Motor neuron (in vitro differentiated cells): ENCODE measurements around the gene PRKN. TPM values are rescaled to one million over a fixed set of nuclear protein-coding genes. Genes with fewer than 3 reads are reported as not detected.
A peak's percentile ranks its signal among the peaks of the same experiment; 100 is the strongest.

Experiments used
- ATAC-seq, 8 experiments: fragments of 200-7000 bp; cut with Tn5 transposase; replicated peaks in 6 of 8; 2 replicates each; pipeline ENCODE4 v1.8.0; 2021; ENCODE audit warnings: mild to moderate bottlenecking in 8 of 8, moderate library complexity in 8 of 8
- H3K27ac ChIP-seq, 2 donors: fragments of 250-450 bp; sonication (Bioruptor Pico); 2 replicates each; pipeline ENCODE4 v1.9.0; 2021; ENCODE audit warnings: antibody characterized with exemption in 2 of 2, mild to moderate bottlenecking in 2 of 2, moderate library complexity in 1 of 2
- H3K4me1 ChIP-seq, 2 donors: fragments of 250-450 bp; sonication (Bioruptor Pico); replicated peaks in 1 of 2; 2 replicates each; pipeline ENCODE4 v1.6.1; 2021; ENCODE audit warnings: antibody characterized with exemption in 2 of 2, mild to moderate bottlenecking in 2 of 2, moderate library complexity in 1 of 2
- H3K4me3 ChIP-seq, 5 donors: fragments of 250-450 bp; sonication (Bioruptor Pico); 2 replicates each; pipeline ENCODE4 v1.9.0; 2021; ENCODE audit warnings: antibody characterized with exemption in 5 of 5, mild to moderate bottlenecking in 5 of 5, moderate library complexity in 4 of 5
- WGBS, 10 experiments: fragments of 450-650 bp; shearing (Covaris generic); methylation state at CpG; one replicate each; pipeline ENCODE4 v1.0.0; 2022; 5-methylcytosine and 5-hydroxymethylcytosine counted together
- in situ Hi-C, 9 experiments: fragments of 400-800 bp; cut with MboI; loops; one replicate each; pipeline ENCODE4 v1.15.0; 2021; ENCODE audit warnings: low sequenced_read_pairs in 9 of 9, low pct_unique_long_range_greater_than_20kb in 2 of 9; ENCODE audit not compliant: unreplicated experiment in 9 of 9
- total RNA-seq, 8 experiments: library from RNA; unstranded; fragments of 300-600 nt; gene quantifications; 2 replicates each; pipeline versions ENCODE4 v1.2.3 to v1.2.4, GENCODE V29; 2022

Gene PRKN
- total RNA-seq, 8 experiments from 2014 or later = 0.71 to 8.1 (median 2.9) TPM

DNA sequence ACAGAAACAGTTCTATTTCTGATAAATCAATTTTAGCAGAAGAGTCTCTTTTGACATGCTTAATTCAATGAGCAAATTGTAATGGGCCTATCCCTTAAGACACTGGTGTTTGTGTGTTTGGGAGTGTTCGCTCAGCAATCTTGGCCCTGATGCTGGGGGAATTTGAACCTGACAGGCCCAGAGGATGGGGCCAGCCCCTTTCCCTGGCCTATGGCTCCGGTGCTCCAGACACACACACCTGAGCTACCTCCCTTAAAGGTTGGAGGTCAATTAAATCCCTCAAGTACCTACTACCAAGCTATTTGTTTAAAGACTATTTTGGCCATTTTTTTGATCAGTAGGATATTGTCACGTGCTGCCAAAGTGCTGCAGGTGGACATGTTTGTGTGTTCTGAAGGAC is 549.3 kb downstream of the PRKN start:
- Histone ChIP-seq H3K4me1 (peaks cover 14 to 17% of the 10 kb centered on the region in 2 donors), H3K27ac (no peak overlapping the region), H3K4me3 (no peak overlapping the region)
- ATAC-seq = peak in 2 of 8 experiments; percentile 2 to 11
- in situ Hi-C loops = no loop called here
- 0 to 100% (median 100%) methylated on average over 1 to 2 of the region's 3 CpGs; no CpG with 5 or more reads in 1 of the 10 experiments for WGBS, 10 experiments

GRCh38 chr6:162177746-162178145 is 549.8 kb downstream of the PRKN start:
- in situ Hi-C loops = no loop called here
- WGBS, 10 experiments = 0 to 43% (median 14%) methylated on average over 1 to 4 of the region's 4 CpGs; no CpG with 5 or more reads in 3 of the 10 experiments
- peak in 5 of 8 experiments; percentile 97 to 99 (median 98) for ATAC-seq
- Histone ChIP-seq H3K4me3 (no peak overlapping the region), H3K27ac (no peak overlapping the region), H3K4me1 (peaks cover 14 to 17% of the 10 kb centered on the region in 2 donors)

- H3K4me1 ChIP-seq = peaks cover 10 to 17% of the 10 kb centered on the region in 2 donors
- no peak for ATAC-seq
- 33 to 100% (median 93%) methylated on average over 1 of the region's 1 CpG; no CpG with 5 or more reads in 2 of the 10 experiments for WGBS, 10 experiments
- H3K4me3 ChIP-seq = no peak overlapping the region
- H3K27ac ChIP-seq = no peak overlapping the region
- in situ Hi-C loops = no loop called here
Measured at GRCh38 chr6:162173466-162173865, 554.1 kb downstream of the PRKN start.

DNA sequence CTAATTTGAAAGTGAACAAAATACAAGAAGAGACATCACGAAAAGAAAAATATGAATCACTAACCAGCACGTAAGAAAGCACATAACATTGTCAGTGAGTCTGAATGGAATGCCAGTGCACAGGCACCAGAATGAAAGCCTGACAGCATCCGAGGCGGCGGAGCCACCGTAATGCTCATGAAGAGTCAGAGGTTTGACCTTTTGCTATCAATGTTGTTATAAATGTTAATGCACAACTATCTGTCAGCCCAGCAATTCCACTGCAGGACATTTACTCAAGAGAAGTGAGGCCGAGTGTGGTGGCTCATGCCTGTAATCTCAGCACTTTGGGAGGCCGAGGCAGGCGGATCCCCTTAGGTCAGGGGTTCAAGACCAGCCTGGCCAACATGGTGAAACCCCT is 562.1 kb downstream of the PRKN start:
- Histone ChIP-seq H3K4me3 (no peak overlapping the region), H3K27ac (no peak overlapping the region), H3K4me1 (peaks cover 4 to 19% of the 10 kb centered on the region in 2 donors)
- in situ Hi-C loops = no loop called here
- peak in 1 of 8 experiments; percentile 30 for ATAC-seq
- 67 to 95% (median 78%) methylated on average over 1 to 9 of the region's 9 CpGs; no CpG with 5 or more reads in 3 of the 10 experiments for WGBS, 10 experiments

DNA sequence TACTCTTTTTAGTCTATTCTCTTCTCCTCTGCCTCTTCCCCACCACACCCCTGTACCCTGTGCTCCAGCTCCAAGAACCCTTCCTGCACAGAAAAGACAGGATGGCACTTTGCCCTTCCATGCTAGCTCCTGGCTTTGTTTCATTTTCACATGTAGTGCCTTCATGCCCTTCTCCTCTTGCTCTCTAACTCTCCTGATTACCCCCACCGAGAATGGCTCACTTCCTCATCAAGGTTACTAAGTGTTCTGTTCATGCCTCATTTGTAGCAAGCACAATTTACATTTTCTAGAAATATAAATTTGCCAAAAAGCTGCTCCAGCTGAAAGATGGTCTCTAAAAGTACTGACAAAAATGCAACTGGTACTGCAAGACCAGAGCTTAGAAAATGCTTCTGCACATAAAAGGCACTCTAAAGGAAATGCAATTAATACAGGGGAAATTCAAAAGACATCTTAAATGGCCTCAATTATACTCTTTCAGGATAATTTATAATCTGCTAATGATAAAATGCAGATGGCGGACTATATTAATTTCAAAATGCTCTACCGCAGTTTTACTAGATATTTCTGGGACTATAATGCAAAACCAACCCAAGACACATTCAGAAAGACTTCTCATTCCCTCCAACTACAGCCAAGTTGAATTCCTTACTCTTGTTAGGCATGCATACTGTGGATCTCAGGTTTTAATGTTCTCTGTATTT is 570.2 kb downstream of the PRKN start:
- in situ Hi-C loops = no loop called here
- 0 to 88% (median 50%) methylated on average over 1 to 3 of the region's 3 CpGs; no CpG with 5 or more reads in 1 of the 10 experiments for WGBS, 10 experiments
- ATAC-seq = peak in 1 of 8 experiments; percentile 16
- Histone ChIP-seq H3K27ac (peak overlapping the region in 1 of 2 donors; percentile 41), H3K4me1 (peaks cover 0 to 7% of the 10 kb centered on the region in 2 donors), H3K4me3 (no peak overlapping the region)

- peaks cover 0 to 9% of the 10 kb centered on the region in 2 donors for H3K4me1 ChIP-seq
- in situ Hi-C loops = no loop called here
- WGBS, 10 experiments = 21 to 100% (median 68%) methylated on average over 1 to 2 of the region's 2 CpGs; no CpG with 5 or more reads in 2 of the 10 experiments
- no peak overlapping the region for H3K27ac ChIP-seq
- H3K4me3 ChIP-seq = no peak overlapping the region
- ATAC-seq = no peak
Measured at GRCh38 chr6:162156146-162156545, 571.4 kb downstream of the PRKN start.

- Histone ChIP-seq H3K27ac (no peak overlapping the region), H3K4me1 (peaks cover 7 to 21% of the 10 kb centered on the region in 2 donors), H3K4me3 (no peak overlapping the region)
- ATAC-seq = no peak
- in situ Hi-C loops = no loop called here
Measured at GRCh38 chr6:162154930-162155329, 572.6 kb downstream of the PRKN start.

DNA sequence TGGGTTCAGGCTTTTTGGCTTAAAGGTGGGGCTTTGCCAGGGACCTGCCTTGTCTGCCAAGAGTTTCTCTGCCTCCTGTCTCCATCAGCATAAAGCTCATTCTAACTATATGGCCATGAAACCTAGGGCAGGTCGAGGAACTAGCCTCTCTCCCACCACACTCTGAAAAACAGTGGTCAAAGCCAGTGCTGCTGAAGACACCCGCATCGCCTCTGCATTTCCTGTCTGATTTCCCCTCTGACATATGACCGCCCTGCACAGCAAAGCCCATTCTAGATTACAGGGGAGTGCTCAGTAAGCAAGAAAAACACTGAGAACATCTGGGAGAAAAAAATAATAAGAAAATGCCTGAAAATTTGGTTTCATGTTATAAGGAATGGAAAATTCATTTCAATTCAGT is 573.6 kb downstream of the PRKN start:
- Histone ChIP-seq H3K27ac (no peak overlapping the region), H3K4me3 (no peak overlapping the region), H3K4me1 (peaks cover 7 to 22% of the 10 kb centered on the region in 2 donors)
- ATAC-seq = no peak
- in situ Hi-C loops = no loop called here
- 67 to 100% (median 83%) methylated on average over 1 to 4 of the region's 4 CpGs; no CpG with 5 or more reads in 3 of the 10 experiments for WGBS, 10 experiments

DNA sequence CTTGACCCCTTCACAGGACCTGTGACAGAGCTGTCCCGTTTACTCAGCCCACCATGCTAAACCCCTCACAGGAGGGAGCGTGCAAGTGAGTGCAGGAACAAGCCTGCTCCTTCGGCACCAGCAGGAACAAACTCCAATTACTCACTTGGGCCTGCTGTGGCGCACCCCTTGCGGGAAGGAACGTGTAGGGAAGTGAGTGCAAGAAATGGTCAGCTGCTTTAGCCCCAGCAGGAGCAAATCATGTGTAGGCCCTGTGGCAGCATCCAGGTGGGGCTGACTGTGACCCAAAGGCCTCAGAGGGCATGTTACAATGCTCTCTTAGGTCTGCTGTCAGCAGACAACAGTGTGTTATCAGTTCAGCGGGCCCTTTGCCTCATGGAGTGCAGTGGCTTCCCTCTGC is 574.4 kb downstream of the PRKN start:
- ATAC-seq = no peak
- 29 to 100% (median 90%) methylated on average over 1 to 6 of the region's 7 CpGs; no CpG with 5 or more reads in 6 of the 10 experiments for WGBS, 10 experiments
- Histone ChIP-seq H3K4me1 (peaks cover 7 to 22% of the 10 kb centered on the region in 2 donors), H3K4me3 (no peak overlapping the region), H3K27ac (no peak overlapping the region)
- in situ Hi-C loops = no loop called here

DNA sequence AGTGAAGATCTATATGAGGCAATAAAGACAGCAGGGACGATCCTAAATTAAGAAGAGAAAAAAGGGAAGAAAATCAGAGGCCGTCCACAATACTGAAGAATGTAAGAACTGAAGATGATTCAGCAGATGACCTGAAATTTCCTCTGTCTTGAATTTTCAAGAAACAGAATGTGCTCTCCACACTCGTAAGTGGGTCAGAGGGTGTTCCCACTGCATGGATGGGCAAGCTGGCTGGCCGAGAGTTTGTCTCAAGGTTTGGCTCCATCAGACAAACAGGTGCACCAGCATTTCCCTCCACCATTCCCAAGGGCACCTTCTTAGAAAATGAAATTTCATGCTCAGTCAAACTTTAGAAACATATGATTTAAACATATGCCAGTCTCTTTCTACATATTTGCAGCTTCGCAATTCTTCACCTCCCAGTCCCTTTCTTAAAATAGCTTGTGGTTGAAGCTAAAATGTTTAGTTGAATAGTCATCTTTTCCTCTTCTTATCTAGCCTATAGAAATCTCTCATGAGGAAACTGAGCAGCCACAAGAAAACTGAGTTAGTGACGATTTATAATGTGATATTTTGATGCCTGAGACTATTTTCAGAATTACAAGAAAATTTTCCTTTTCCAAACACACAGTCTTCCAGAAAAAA is 576.4 kb downstream of the PRKN start:
- peaks cover 7 to 16% of the 10 kb centered on the region in 2 donors for H3K4me1 ChIP-seq
- H3K27ac ChIP-seq = no peak overlapping the region
- ATAC-seq = no peak
- in situ Hi-C loops = no loop called here
- H3K4me3 ChIP-seq = no peak overlapping the region
- 10 to 100% (median 64%) methylated on average over 1 to 5 of the region's 6 CpGs for WGBS, 10 experiments

- Histone ChIP-seq H3K4me1 (peaks cover 7 to 16% of the 10 kb centered on the region in 2 donors), H3K27ac (no peak overlapping the region), H3K4me3 (no peak overlapping the region)
- WGBS, 10 experiments = 50 to 100% (median 70%) methylated on average over 1 to 7 of the region's 7 CpGs; no CpG with 5 or more reads in 1 of the 10 experiments
- peak in 1 of 8 experiments; percentile 57 for ATAC-seq
- in situ Hi-C loops = no loop called here
Measured at GRCh38 chr6:162150295-162150694, 577.3 kb downstream of the PRKN start.

GRCh38 chr6:162149786-162150185 is 577.8 kb downstream of the PRKN start:
- Histone ChIP-seq H3K27ac (no peak overlapping the region), H3K4me3 (no peak overlapping the region), H3K4me1 (peaks cover 7 to 16% of the 10 kb centered on the region in 2 donors)
- in situ Hi-C loops = no loop called here
- 67 to 97% (median 90%) methylated on average over 3 to 6 of the region's 6 CpGs; no CpG with 5 or more reads in 2 of the 10 experiments for WGBS, 10 experiments
- ATAC-seq = no peak

DNA sequence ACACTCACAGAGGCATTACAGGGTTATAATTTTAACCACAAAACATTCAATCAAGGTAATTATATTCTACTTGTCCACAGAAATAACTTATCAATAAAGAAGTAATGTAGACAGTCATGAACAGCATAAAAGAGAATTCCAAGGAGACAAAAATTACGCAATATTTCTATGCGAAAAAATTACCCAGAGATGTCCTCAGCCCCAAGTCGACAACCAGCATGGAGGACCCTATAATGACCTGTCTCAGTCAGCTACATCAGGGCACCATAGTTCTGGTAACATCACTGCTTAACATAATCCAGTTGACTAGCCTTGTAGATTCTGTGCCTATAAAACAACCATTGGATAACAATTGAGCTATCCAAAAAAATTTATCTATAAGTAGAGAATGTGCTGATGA is 579.8 kb downstream of the PRKN start:
- 0 to 100% (median 76%) methylated on average over 1 to 3 of the region's 3 CpGs; no CpG with 5 or more reads in 1 of the 10 experiments for WGBS, 10 experiments
- no peak for ATAC-seq
- in situ Hi-C loops = no loop called here
- peaks cover 7 to 16% of the 10 kb centered on the region in 2 donors for H3K4me1 ChIP-seq
- H3K4me3 ChIP-seq = no peak overlapping the region
- no peak overlapping the region for H3K27ac ChIP-seq
